GM12878 (cell line): ENCODE data around the gene UQCR10. TPM values are rescaled to one million over a fixed set of nuclear protein-coding genes. Genes with fewer than 3 reads are reported as not detected.

Source experiments
- ASH2L ChIP-seq: fragments of 300-600, 200-600 bp; sonication (generic); IDR thresholded peaks from 2 replicates; pipeline ENCODE4 v1.6.1; 2017; ENCODE audit warnings: low read depth, mild to moderate bottlenecking, borderline replicate concordance
- CREB1 ChIP-seq: IDR thresholded peaks from 2 replicates; pipeline ENCODE4 v1.6.1; 2012; ENCODE audit warnings: low read depth, mild to moderate bottlenecking, inconsistent platforms
- EGR1 ChIP-seq, 2 experiments: IDR thresholded peaks; 1 replicate in 1 of 2; 2 replicates in 1 of 2; pipeline ENCODE4 v1.6.1; 2011 to 2012; ENCODE audit warnings: low read depth in 2 of 2, low read length in 2 of 2, borderline replicate concordance in 1 of 2, mild to moderate bottlenecking in 1 of 2, moderate library complexity in 1 of 2
- HCFC1 ChIP-seq: fragments of 150-350 bp; IDR thresholded peaks from 2 replicates; pipeline ENCODE4 v1.6.1; 2014; ENCODE audit warnings: low read length
- HDGF ChIP-seq: fragments of 450-650 bp; IDR thresholded peaks from 2 replicates; pipeline ENCODE4 v1.6.1; 2016; ENCODE audit warnings: antibody characterized with exemption
- IKZF1 ChIP-seq: fragments of 450-650 bp; conservative IDR thresholded peaks from 2 replicates; pipeline ENCODE4 v1.6.1; 2017; ENCODE audit warnings: antibody characterized with exemption, mild to moderate bottlenecking
- LARP7 ChIP-seq: fragments of 450-650 bp; IDR thresholded peaks from 2 replicates; pipeline ENCODE4 v1.6.1; 2017; ENCODE audit warnings: mild to moderate bottlenecking
- MAX ChIP-seq: IDR thresholded peaks from 2 replicates; pipeline ENCODE4 v1.6.1; 2012; ENCODE audit warnings: low read depth, low read length, improper control_type of control experiment
- MXI1 ChIP-seq: fragments of 150-350 bp; IDR thresholded peaks from 2 replicates; pipeline ENCODE4 v1.6.1; 2011; ENCODE audit warnings: low read depth, mild to moderate bottlenecking, inconsistent platforms, low read length, improper control_type of control experiment
- NKRF ChIP-seq: fragments of 450-650 bp; conservative IDR thresholded peaks from 2 replicates; pipeline ENCODE4 v1.6.1; 2017; ENCODE audit warnings: mild to moderate bottlenecking, moderate library complexity
- NR2C1 ChIP-seq: fragments of 450-650 bp; IDR thresholded peaks from 2 replicates; pipeline ENCODE4 v1.6.1; 2017; ENCODE audit warnings: antibody characterized with exemption, mild to moderate bottlenecking, moderate library complexity
- NRF1 ChIP-seq: conservative IDR thresholded peaks from 2 replicates; pipeline ENCODE4 v1.6.1; 2011; ENCODE audit warnings: mild to moderate bottlenecking, low read depth, low read length, improper control_type of control experiment
- PML ChIP-seq: IDR thresholded peaks from 2 replicates; pipeline ENCODE4 v1.6.1; 2012; ENCODE audit warnings: low read length, inconsistent platforms
- POLR2A ChIP-seq: IDR thresholded peaks from 2 replicates; pipeline ENCODE4 v1.6.1; 2011; ENCODE audit warnings: low read depth, mild to moderate bottlenecking, low read length
- POU2F2 ChIP-seq: IDR thresholded peaks from 3 replicates; pipeline ENCODE4 v1.6.1; 2011; ENCODE audit warnings: low read depth, mild to moderate bottlenecking, low read length, borderline replicate concordance
- RAD51 ChIP-seq: fragments of 450-650 bp; IDR thresholded peaks from 2 replicates; pipeline ENCODE4 v1.6.1; 2016; ENCODE audit warnings: moderate library complexity, mild to moderate bottlenecking, inconsistent platforms
- RB1 ChIP-seq: fragments of 450-650 bp; formaldehyde crosslinking; IDR thresholded peaks from 2 replicates; pipeline ENCODE4 v1.6.1; 2017; ENCODE audit warnings: mild to moderate bottlenecking, borderline replicate concordance
- SIN3A ChIP-seq: IDR thresholded peaks from 2 replicates; pipeline ENCODE4 v1.6.1; 2012; ENCODE audit warnings: low read depth, low read length, improper control_type of control experiment
- SMAD1 ChIP-seq: fragments of 450-650 bp; IDR thresholded peaks from 2 replicates; pipeline ENCODE4 v1.6.1; 2018; ENCODE audit warnings: mild to moderate bottlenecking, low read depth; ENCODE audit not compliant: partially characterized antibody
- SREBF2 ChIP-seq: IDR thresholded peaks from 2 replicates; pipeline ENCODE4 v1.6.1; 2012; ENCODE audit warnings: mild to moderate bottlenecking, low read length
- STAT1 ChIP-seq: fragments of 450-650 bp; conservative IDR thresholded peaks from 2 replicates; pipeline ENCODE4 v1.6.1; 2014; ENCODE audit warnings: antibody characterized with exemption, mild to moderate bottlenecking
- STAT3 ChIP-seq: IDR thresholded peaks from 2 replicates; pipeline ENCODE4 v1.6.1; 2011; ENCODE audit warnings: low read depth, low read length, improper control_type of control experiment
- TAF1 ChIP-seq: IDR thresholded peaks from 2 replicates; pipeline ENCODE4 v1.6.1; 2011; ENCODE audit warnings: mild to moderate bottlenecking, low read depth, low read length, borderline replicate concordance
- TCF7 ChIP-seq: IDR thresholded peaks from 2 replicates; pipeline ENCODE4 v1.6.1; 2014; ENCODE audit warnings: antibody characterized with exemption, borderline replicate concordance
- YBX1 ChIP-seq: fragments of 450-650 bp; IDR thresholded peaks from 2 replicates; pipeline ENCODE4 v1.6.1; 2016; ENCODE audit warnings: antibody characterized with exemption
- YY1 ChIP-seq: IDR thresholded peaks from 2 replicates; pipeline ENCODE4 v1.6.1; 2011; ENCODE audit warnings: low read depth, mild to moderate bottlenecking, low read length
- ZNF274 ChIP-seq: IDR thresholded peaks from one replicate; pipeline ENCODE4 v1.8.0; 2011; ENCODE audit not compliant: insufficient read length, insufficient read depth
- polyA plus RNA-seq, 11 experiments: library from polyadenylated mRNA; depleted of rRNA in 4 of 11; unstranded in 6 of 11; stranded (reverse) in 5 of 11; fragments of >200 nt; fragmentation: Nextera tagmentation in 4 of 11; fragmentation: Illumina TruSeq in 1 of 11; extraction: Ambion mirVana in 4 of 11; extraction: Trizol in 1 of 11; gene quantifications; 1 replicate in 1 of 11; 2 replicates in 10 of 11; pipeline versions ENCODE4 v1.2.1 to v1.2.3, GENCODE V29; 2011 to 2016; ENCODE audit warnings: inconsistent platforms in 2 of 11, missing spikeins in 2 of 11, low read depth in 1 of 11
- total RNA-seq, 4 experiments: library from RNA; depleted of rRNA in 3 of 4; stranded (reverse); fragments of >200 nt in 3 of 4; fragmentation: Illumina TruSeq in 1 of 4; extraction: Trizol in 1 of 4; gene quantifications; 2 replicates each; pipeline versions ENCODE4 v1.2.1 to v1.2.3, GENCODE V29; 2013 to 2021

Gene UQCR10
- total and polyA plus RNA-seq, 10 of the 15 experiments (the other 5 are each of a cell fraction or from before 2014, with no cell fraction given), result 144 to 1,021 (median 214) TPM

GRCh38 chr22:29767171-29768051 lies at the start of gene UQCR10 (continued):
- TF ChIP-seq MAX (0 out of 2 replicates have a peak, but pooled peaks have one; percentile 8), POLR2A (peak; percentile 89), HCFC1 (peak; percentile 62), RB1 (peak; percentile 60; the same call in 1 of the 2 replicates), STAT3 (no peak), NR2C1 (peak; percentile 93), STAT1 (no peak), TAF1 (peak; percentile 95), IKZF1 (peak; percentile 90), RAD51 (no peak), SMAD1 (peak; percentile 51), SREBF2 (no peak), PML (peak; percentile 67; the same call in 1 of the 2 replicates), YBX1 (no peak), POU2F2 (no peak), EGR1 (IDR thresholded peaks at IDR 0.05; ENCODE audit: borderline replicate concordance in 1 of 2, low read depth in 2 of 2, low read length in 2 of 2) (no peak), SIN3A (peak; percentile 46; the same call in 1 of the 2 replicates), ZNF274 (no peak), YY1 (peak; percentile 98), LARP7 (0 out of 2 replicates have a peak, but pooled peaks have one; percentile 49), NRF1 (peak; percentile 92), HDGF (0 out of 2 replicates have a peak, but pooled peaks have one; percentile 1), TCF7 (no peak), MXI1 (peak; percentile 72), NKRF (peak; percentile 57), CREB1 (0 out of 2 replicates have a peak, but pooled peaks have one; percentile 62), ASH2L (no peak)
